HCT116 (cell line): ENCODE measurements around the gene LUM. TPM values are rescaled to one million over a fixed set of nuclear protein-coding genes. Genes with fewer than 3 reads are reported as not detected.

Experiments used
- ATAC-seq: fragments of 200-7000 bp; cut with Tn5 transposase; 2 replicates; pipeline ENCODE4 v1.9.1; 2020; ENCODE audit warnings: mild to moderate bottlenecking, moderate library complexity
- BruUV-seq: library from RNA; stranded (reverse); fragments of 400-500 nt; replicated peaks from 2 replicates; lab custom pipeline; 2021; lab: Mats Ljungman, UMichigan
- CTCF ChIA-PET: fragments of 300-600 bp; sonication (Branson Sonifier 250); formaldehyde crosslinking; loops from one replicate; lab custom pipeline; 2021; ENCODE audit warnings: antibody characterized with exemption; lab: Charles Lee
- POLR2A ChIA-PET: fragments of 300-600, 350-600 bp; sonication (Branson Sonifier 250); formaldehyde crosslinking; loops from one replicate; lab custom pipeline; 2021; ENCODE audit warnings: antibody characterized with exemption; lab: Charles Lee
- RAD21 ChIA-PET, 2 experiments: fragments of 300-600 bp; sonication (Branson Sonifier 250); formaldehyde crosslinking; loops; one replicate each; lab custom pipeline; 2023; ENCODE audit warnings: low total read pairs in 2 of 2; ENCODE audit not compliant: uncharacterized antibody in 2 of 2, unreplicated experiment in 2 of 2, low non-redundant PET in 1 of 2; lab: Charles Lee
- DNase-seq: peaks from one replicate; pipeline ENCODE4 v3.0.0-alpha.2; 2010; ENCODE audit warnings: low read depth, low spot score
- H2AFZ ChIP-seq: fragments of 200-600 bp; shearing (Covaris generic), sonication (generic); 2 replicates; pipeline ENCODE4 v1.6.1; 2017; ENCODE audit warnings: low read depth, mixed run types, mixed read lengths, antibody characterized with exemption, low read length; ENCODE audit not compliant: poor library complexity, severe bottlenecking
- H3K27ac ChIP-seq: 2 replicates; pipeline ENCODE4 v1.5.1; 2012; ENCODE audit warnings: low read depth, low read length
- H3K27me3 ChIP-seq: fragments of 200-600 bp; sonication (generic); 2 replicates; pipeline ENCODE4 v1.6.1; 2016; ENCODE audit warnings: mixed run types, low read length, mixed read lengths; ENCODE audit not compliant: insufficient read depth
- H3K36me3 ChIP-seq, 2 experiments: fragments of 200-500 bp in 1 of 2; fragments of 200-600 bp in 1 of 2; sonication (Bioruptor generic) in 1 of 2; sonication (generic) in 1 of 2; 2 replicates each; pipeline versions ENCODE4 v1.5.1 to v1.6.1; 2014 to 2016; ENCODE audit warnings: low read length in 2 of 2, inconsistent platforms in 1 of 2, mixed read lengths in 1 of 2, mixed run types in 1 of 2; ENCODE audit not compliant: insufficient read depth in 2 of 2, control insufficient read depth in 1 of 2
- H3K4me1 ChIP-seq, 2 experiments: fragments of 200-600 bp in 1 of 2; sonication (generic) in 1 of 2; 2 replicates each; pipeline versions ENCODE4 v1.5.1 to v1.6.1; 2012 to 2017; ENCODE audit warnings: low read length in 2 of 2, inconsistent platforms in 1 of 2, mild to moderate bottlenecking in 1 of 2, mixed read lengths in 1 of 2, mixed run types in 1 of 2, moderate library complexity in 1 of 2; ENCODE audit not compliant: insufficient read depth in 2 of 2, control insufficient read depth in 1 of 2
- H3K4me2 ChIP-seq: fragments of 200-600 bp; sonication (generic); 2 replicates; pipeline ENCODE4 v1.6.1; 2017; ENCODE audit warnings: mixed run types, low read length, mixed read lengths
- H3K4me3 ChIP-seq, 2 experiments: fragments of 200-600 bp in 1 of 2; sonication (generic) in 1 of 2; replicated peaks in 1 of 2; 2 replicates each; pipeline ENCODE4 v1.5.1; 2011 to 2016; ENCODE audit warnings: low read length in 2 of 2, control low read depth in 1 of 2, low read depth in 1 of 2, mild to moderate bottlenecking in 1 of 2, mixed read lengths in 1 of 2, mixed run types in 1 of 2
- H3K79me2 ChIP-seq: fragments of 200-600 bp; sonication (generic); 2 replicates; pipeline ENCODE4 v1.6.1; 2017; ENCODE audit warnings: mild to moderate bottlenecking, mixed run types, low read length, moderate library complexity, mixed read lengths; ENCODE audit not compliant: insufficient read depth
- H3K9ac ChIP-seq: fragments of 200-600 bp; sonication (generic); 2 replicates; pipeline ENCODE4 v1.6.1; 2016; ENCODE audit warnings: low read length, mixed read lengths
- H3K9me2 ChIP-seq: fragments of 200-600 bp; sonication (generic), shearing (Covaris generic); 2 replicates; pipeline ENCODE4 v1.6.1; 2017; ENCODE audit warnings: mixed run types, mild to moderate bottlenecking, moderate library complexity; ENCODE audit not compliant: insufficient read depth
- H3K9me3 ChIP-seq, 2 experiments: fragments of 200-500 bp in 1 of 2; fragments of 200-600 bp in 1 of 2; sonication (Bioruptor generic) in 1 of 2; sonication (generic) in 1 of 2; 2 replicates each; pipeline ENCODE4 v1.6.1; 2014 to 2017; ENCODE audit warnings: low read length in 2 of 2, mixed read lengths in 2 of 2, inconsistent platforms in 1 of 2, low read depth in 1 of 2, mild to moderate bottlenecking in 1 of 2, mixed run types in 1 of 2, moderate library complexity in 1 of 2; ENCODE audit not compliant: control insufficient read depth in 1 of 2, insufficient read depth in 1 of 2
- H4K20me1 ChIP-seq: fragments of 200-600 bp; sonication (generic), shearing (Covaris generic); 2 replicates; pipeline ENCODE4 v1.6.1; 2017; ENCODE audit warnings: mixed run types, mild to moderate bottlenecking, moderate library complexity; ENCODE audit not compliant: insufficient read depth
- ATF3 ChIP-seq: IDR thresholded peaks from 2 replicates; pipeline ENCODE4 v1.6.1; 2012
- CEBPB ChIP-seq: IDR thresholded peaks from 2 replicates; pipeline ENCODE4 v1.6.1; 2012; ENCODE audit warnings: low read depth
- ELF1 ChIP-seq: IDR thresholded peaks from 2 replicates; pipeline ENCODE4 v1.6.1; 2012; ENCODE audit warnings: low read depth, borderline replicate concordance
- EZH2phosphoT487 ChIP-seq: fragments of 200-600 bp; IDR thresholded peaks from 2 replicates; pipeline ENCODE4 v1.6.1; 2018; ENCODE audit warnings: antibody characterized with exemption, borderline replicate concordance
- MAX ChIP-seq: IDR thresholded peaks from 2 replicates; pipeline ENCODE4 v1.6.1; 2012
- POLR2AphosphoS5 ChIP-seq: IDR thresholded peaks from 2 replicates; pipeline ENCODE4 v1.6.1; 2011; ENCODE audit warnings: mild to moderate bottlenecking, low read depth, low read length, moderate library complexity
- RAD21 ChIP-seq: IDR thresholded peaks from 2 replicates; pipeline ENCODE4 v1.6.1; 2012; ENCODE audit warnings: low read depth, mild to moderate bottlenecking
- REST ChIP-seq: IDR thresholded peaks from 2 replicates; pipeline ENCODE4 v1.6.1; 2012; ENCODE audit warnings: low read depth
- SIN3A ChIP-seq: IDR thresholded peaks from 2 replicates; pipeline ENCODE4 v1.6.1; 2012; ENCODE audit warnings: low read depth
- SRF ChIP-seq: IDR thresholded peaks from 2 replicates; pipeline ENCODE4 v1.6.1; 2012; ENCODE audit warnings: low read depth
- TCF7L2 ChIP-seq: IDR thresholded peaks from 2 replicates; pipeline ENCODE4 v1.7.0; 2011; ENCODE audit warnings: borderline replicate concordance, inconsistent platforms; ENCODE audit not compliant: insufficient read depth, insufficient read length; ENCODE audit errors: extremely low read depth
- YY1 ChIP-seq: IDR thresholded peaks from 2 replicates; pipeline ENCODE4 v1.6.1; 2011; ENCODE audit warnings: low read length, low read depth, moderate library complexity, mild to moderate bottlenecking; ENCODE audit not compliant: insufficient replicate concordance; ENCODE audit errors: extremely low read depth
- ZBTB33 ChIP-seq: IDR thresholded peaks from 2 replicates; pipeline ENCODE4 v1.6.1; 2011; ENCODE audit warnings: mild to moderate bottlenecking, low read length, moderate library complexity; ENCODE audit not compliant: insufficient replicate concordance; ENCODE audit errors: extremely low read depth
- intact Hi-C: fragments of 100-400 bp; cut with micrococcal nuclease; formaldehyde crosslinking; loops from 2 replicates; pipeline ENCODE4 v1.10.0; 2022
- total RNA-seq: library from RNA; stranded (reverse); gene quantifications from one replicate; pipeline ENCODE4 v1.2.1, GENCODE V29; 2021; ENCODE audit not compliant: unreplicated experiment

The LUM gene
- total RNA-seq, 1 experiment from 2014 or later: 0.69 TPM

- DNase-seq (no peak), ATAC-seq (no peak)
- no peak overlapping the region for H3K4me2 ChIP-seq
- no peak for TF ChIP-seq REST
- no peak for TF ChIP-seq POLR2AphosphoS5
- no peak for TF ChIP-seq ATF3
- no peak for TF ChIP-seq CEBPB
- TF ChIP-seq SIN3A: no peak
- TF ChIP-seq ZBTB33: no peak
- no peak for TF ChIP-seq ELF1
- TF ChIP-seq YY1: no peak
- TF ChIP-seq TCF7L2: no peak
- TF ChIP-seq MAX: no peak
- no peak for TF ChIP-seq SRF
- no peak for TF ChIP-seq RAD21
- no peak for TF ChIP-seq EZH2phosphoT487
- RAD21 ChIA-PET: no interaction called here
- H3K4me1 ChIP-seq: peaks cover 0 to 11% of the 10 kb centered on the region in 2 experiments; a peak in 2 of 4 replicates
- CTCF ChIA-PET: no interaction called here
- no TSS peak for BruUV-seq
- POLR2A ChIA-PET: no interaction called here
- no peaks in the 10 kb centered on the region for H3K9me3 ChIP-seq
- no peaks in the 10 kb centered on the region for H4K20me1 ChIP-seq
- intact Hi-C loops: no loop called here
- H3K27ac ChIP-seq: no peak overlapping the region
- no peaks in the 10 kb centered on the region for H3K9me2 ChIP-seq
- H2AFZ ChIP-seq: no peak overlapping the region
- no peak overlapping the region for H3K4me3 ChIP-seq
- no peaks in the 10 kb centered on the region for H3K27me3 ChIP-seq
- H3K79me2 ChIP-seq: no peaks in the 10 kb centered on the region
- no peak overlapping the region for H3K9ac ChIP-seq
- no peaks in the 10 kb centered on the region for H3K36me3 ChIP-seq
These were observed 18.5 kb upstream of the LUM start for GRCh38 chr12:91129662-91130362.
